Measurements from ENCODE around the gene SYT15.
"Not testable (repeated sequence)": the region's sequence is repeated elsewhere in the genome, so short reads cannot be mapped to it uniquely, and the experiment has no call there.

The SYT15 gene

GRCh38 chr10:46578474-46579178, at the start of gene SYT15:
Gene SYT15, plus strand, starts transcription at chr10:46579128. Its CDS starts 41 bp downstream, at chr10:46579169.
- FAIRE-seq = not testable (repeated sequence)

GRCh38 chr10:46529742-46530141, 49.2 kb upstream of the SYT15 start:
- FAIRE-seq = not testable (repeated sequence)

GRCh38 chr10:46530249-46531186, 48.4 kb upstream of the SYT15 start:
- no peak for FAIRE-seq

- FAIRE-seq = not testable (repeated sequence)
Observed at GRCh38 chr10:46532256-46532655, 46.7 kb upstream of the SYT15 start.

- FAIRE-seq = no peak
Observed at GRCh38 chr10:46534828-46535524, 44.0 kb upstream of the SYT15 start.

GRCh38 chr10:46536171-46536570, 42.8 kb upstream of the SYT15 start:
- no peak for FAIRE-seq

GRCh38 chr10:46536781-46537180, 42.1 kb upstream of the SYT15 start:
- FAIRE-seq = no peak

- no peak for FAIRE-seq
Observed at GRCh38 chr10:46537309-46537708, 41.6 kb upstream of the SYT15 start.

GRCh38 chr10:46538155-46538554, 40.8 kb upstream of the SYT15 start:
- no peak for FAIRE-seq

GRCh38 chr10:46538717-46539426, 40.1 kb upstream of the SYT15 start:
- no peak for FAIRE-seq

GRCh38 chr10:46539596-46540411, 39.1 kb upstream of the SYT15 start:
- no peak for FAIRE-seq

- no peak for FAIRE-seq
Observed at GRCh38 chr10:46540412-46541016, 38.4 kb upstream of the SYT15 start.

- no peak for FAIRE-seq
Observed at GRCh38 chr10:46541017-46541661, 37.8 kb upstream of the SYT15 start.

GRCh38 chr10:46541735-46542566, 37.0 kb upstream of the SYT15 start:
- no peak for FAIRE-seq

- no peak for FAIRE-seq
Observed at GRCh38 chr10:46542567-46543465, 36.1 kb upstream of the SYT15 start.

GRCh38 chr10:46543466-46544377, 35.2 kb upstream of the SYT15 start:
- no peak for FAIRE-seq

Data from colon (tissue), 2 donors.